GM12801 (cell line): ENCODE data around the gene TPX2.

Experiments used
- CTCF ChIP-seq: IDR thresholded peaks from one replicate; pipeline ENCODE4 v1.5.1; 2011; ENCODE audit warnings: control low read depth; ENCODE audit not compliant: insufficient read length; ENCODE audit errors: extremely low read depth

Gene TPX2

GRCh38 chr20:31695849-31696804 is 43.0 kb upstream of the TPX2 start:
- no peak for TF ChIP-seq CTCF

GRCh38 chr20:31698243-31698802 is 40.8 kb upstream of the TPX2 start:
- TF ChIP-seq CTCF = no peak

- TF ChIP-seq CTCF = no peak
Measured at GRCh38 chr20:31698803-31699718, 40.0 kb upstream of the TPX2 start.

GRCh38 chr20:31699801-31700728 is 39.0 kb upstream of the TPX2 start:
- TF ChIP-seq CTCF = no peak

- no peak for TF ChIP-seq CTCF
Measured at GRCh38 chr20:31700747-31701146, 38.3 kb upstream of the TPX2 start.

GRCh38 chr20:31701591-31701990 is 37.5 kb upstream of the TPX2 start:
- no peak for TF ChIP-seq CTCF
